Measurements from ENCODE around the gene KCNJ2.

DNA sequence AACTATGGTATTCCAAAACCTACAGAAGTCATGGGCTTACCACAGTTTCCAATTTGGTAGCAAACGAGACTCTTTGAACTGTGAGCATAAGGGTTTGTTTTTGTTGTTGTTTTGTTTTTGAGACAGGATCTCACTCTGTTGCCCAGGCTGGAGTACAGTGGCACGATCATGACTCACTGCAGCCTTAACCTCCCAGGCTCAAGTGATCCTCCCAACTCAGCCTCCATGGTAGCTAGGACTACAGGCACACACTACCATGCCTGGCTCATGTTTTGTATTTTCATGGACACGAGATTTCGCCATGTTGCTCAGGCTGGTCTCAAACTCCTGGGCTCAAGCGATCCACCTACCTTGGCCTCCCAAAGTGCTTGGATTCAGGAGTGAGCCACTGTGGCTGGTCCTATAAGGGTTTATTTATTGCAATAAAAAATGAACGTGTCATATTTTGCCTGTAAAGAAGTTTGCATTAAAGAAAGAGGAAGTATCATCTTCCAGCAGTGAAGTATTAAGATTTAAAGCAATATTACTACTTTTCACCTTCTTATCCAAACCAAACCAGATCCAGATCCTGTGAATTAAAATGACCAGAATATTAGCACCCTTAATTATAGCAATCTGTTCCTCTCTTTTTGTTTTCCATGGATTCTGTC, 37.2 kb downstream of the KCNJ2 start:
- TF ChIP-seq, protein P1, sequence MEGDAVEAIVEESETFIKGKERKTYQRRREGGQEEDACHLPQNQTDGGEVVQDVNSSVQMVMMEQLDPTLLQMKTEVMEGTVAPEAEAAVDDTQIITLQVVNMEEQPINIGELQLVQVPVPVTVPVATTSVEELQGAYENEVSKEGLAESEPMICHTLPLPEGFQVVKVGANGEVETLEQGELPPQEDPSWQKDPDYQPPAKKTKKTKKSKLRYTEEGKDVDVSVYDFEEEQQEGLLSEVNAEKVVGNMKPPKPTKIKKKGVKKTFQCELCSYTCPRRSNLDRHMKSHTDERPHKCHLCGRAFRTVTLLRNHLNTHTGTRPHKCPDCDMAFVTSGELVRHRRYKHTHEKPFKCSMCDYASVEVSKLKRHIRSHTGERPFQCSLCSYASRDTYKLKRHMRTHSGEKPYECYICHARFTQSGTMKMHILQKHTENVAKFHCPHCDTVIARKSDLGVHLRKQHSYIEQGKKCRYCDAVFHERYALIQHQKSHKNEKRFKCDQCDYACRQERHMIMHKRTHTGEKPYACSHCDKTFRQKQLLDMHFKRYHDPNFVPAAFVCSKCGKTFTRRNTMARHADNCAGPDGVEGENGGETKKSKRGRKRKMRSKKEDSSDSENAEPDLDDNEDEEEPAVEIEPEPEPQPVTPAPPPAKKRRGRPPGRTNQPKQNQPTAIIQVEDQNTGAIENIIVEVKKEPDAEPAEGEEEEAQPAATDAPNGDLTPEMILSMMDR (conservative IDR thresholded peaks at IDR 0.05; ENCODE audit: low read depth, low read length) = no peak
- TF ChIP-seq EZH2phosphoT487 (IDR thresholded peaks at IDR 0.05; ENCODE audit: borderline replicate concordance, low read length) = no peak
- TF ChIP-seq EZH2 (IDR thresholded peaks at IDR 0.05; ENCODE audit: low read length, unreplicated experiment) = no peak

All from PC-3 (cell line).